Hematopoietic multipotent progenitor cell treated with erythropoietin and hydrocortisone succinate and interleukin-3 and kit ligand, for 8 days (in vitro differentiated cells): ENCODE measurements around the gene CCDC74B.
"Not testable (repeated sequence)": the region's sequence is repeated elsewhere in the genome, so short reads cannot be mapped to it uniquely, and the experiment has no call there.

Source experiments
- DNase-seq: peaks from one replicate; pipeline ENCODE4 v3.0.0-alpha.2; 2015

Gene CCDC74B

DNA sequence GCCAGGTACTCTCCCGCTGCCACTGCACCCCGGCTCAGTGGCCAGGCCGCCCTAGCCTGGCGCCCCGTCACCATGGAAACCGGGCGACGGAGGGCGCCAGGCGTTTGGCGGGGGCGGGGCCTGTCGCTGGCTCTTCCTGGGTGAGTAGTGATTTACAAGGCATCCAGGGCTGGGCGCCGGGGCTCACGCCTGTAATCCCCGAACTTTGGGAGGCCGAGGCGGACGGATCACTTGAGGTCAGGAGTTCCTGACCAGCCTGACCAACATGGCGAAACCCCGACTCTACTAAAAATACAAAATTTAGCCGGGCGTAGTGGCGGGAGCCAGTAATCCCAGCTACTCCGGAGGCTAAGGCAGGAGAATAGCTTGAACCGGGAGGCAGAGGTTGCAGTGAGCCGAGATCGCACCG lies at the start of gene CCDC74B:
Gene CCDC74B, minus strand, starts transcription at position 107 of the 409 bp plus-strand sequence. CDS start 116 bp downstream, outside the sequence.
- peak; percentile 27 for DNase-seq

DNA sequence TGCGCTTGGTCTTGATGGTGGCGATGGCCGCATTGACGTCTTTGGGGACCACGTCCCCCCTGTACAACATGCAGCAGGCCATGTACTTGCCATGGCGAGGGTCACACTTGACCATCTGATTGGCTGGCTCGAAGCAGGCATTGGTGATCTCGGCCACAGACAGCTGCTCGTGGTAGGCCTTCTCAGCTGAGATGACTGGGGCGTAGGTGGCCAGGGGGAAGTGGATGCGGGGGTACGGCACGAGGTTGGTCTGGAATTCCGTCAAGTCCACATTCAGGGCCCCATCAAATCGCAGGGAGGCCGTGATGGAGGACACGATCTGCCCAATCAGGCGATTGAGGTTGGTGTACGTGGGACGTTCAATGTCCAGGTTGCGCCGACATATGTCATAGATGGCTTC lies 48.9 kb upstream of the CCDC74B start:
- not testable (repeated sequence) for DNase-seq

DNA sequence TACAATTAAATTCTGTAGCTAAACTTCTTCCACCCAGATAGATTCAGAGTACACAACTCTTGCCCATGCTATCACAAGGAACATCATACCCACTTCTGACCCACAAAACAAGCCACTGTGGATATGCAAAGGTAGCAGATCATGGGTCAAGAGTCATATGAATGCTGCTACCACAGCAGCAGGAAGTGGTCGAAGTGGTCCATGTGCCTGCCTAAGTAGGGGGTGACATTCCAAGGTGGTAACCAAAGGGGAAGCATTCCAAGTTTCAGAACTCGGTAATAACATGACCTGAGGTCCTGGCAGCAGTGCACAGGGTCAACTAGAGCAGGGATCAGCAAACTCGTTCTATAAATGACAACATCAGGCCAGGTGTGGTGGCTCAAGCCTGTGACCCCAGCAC lies 47.5 kb upstream of the CCDC74B start:
- not testable (repeated sequence) for DNase-seq

DNA sequence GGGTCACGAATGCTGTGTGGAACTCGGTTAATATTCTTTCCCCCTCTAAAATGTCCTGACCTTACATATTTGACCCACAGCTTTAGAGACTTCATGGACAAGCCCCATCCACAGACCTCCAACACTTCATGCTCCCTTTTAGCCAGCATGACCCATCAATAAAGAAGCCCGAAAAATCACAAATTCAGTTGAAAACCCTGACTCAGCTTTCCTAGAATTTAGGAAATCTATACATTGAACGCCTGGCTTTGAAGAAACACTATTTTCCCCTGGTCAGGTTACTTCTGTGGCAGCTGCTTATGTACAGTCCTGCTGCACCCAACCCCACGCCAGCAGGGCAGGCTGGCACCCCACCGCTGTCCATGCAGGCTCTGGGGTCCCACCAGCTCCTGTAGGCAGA lies 46.4 kb upstream of the CCDC74B start:
- not testable (repeated sequence) for DNase-seq

DNA sequence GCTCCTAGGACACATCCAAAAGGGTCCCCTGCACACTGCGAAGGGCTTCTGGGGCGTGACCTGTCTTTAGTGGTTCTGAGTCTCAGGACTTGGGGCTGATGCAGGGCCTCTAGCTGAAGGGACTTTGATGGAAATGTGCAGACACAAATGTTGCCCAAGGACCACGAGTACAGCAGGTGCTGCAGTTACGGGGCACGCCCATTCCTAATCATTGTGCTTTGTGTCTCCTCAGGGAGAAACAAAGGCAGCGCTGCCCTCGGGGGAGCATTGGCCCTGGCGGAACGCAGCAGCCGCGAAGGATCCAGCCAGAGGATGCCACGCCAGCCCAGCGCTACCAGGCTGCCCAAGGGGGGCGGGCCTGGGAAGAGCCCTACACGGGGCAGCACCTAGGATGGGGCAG lies 45.3 kb upstream of the CCDC74B start:
- DNase-seq, result no peak

DNA sequence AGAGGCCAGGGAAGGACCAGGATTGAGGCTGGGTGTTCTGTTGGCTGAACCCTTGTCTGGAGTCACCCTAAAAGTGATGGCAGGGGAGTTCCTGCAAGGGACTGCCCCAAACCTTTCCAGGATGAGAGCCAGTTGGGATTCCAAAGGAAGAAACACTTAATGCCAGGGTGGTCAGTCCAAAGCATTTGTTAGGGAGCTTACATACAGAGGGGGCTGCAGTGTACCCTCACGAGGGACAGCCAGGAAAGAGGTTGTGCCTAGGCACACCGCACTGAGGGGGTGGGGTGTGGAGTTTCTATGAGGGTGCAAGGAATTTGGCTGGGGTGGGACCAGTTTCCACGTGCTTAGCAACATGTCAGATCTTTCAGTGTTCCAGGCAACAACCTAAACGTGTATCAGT lies 44.0 kb upstream of the CCDC74B start:
- DNase-seq, result not testable (repeated sequence)

DNA sequence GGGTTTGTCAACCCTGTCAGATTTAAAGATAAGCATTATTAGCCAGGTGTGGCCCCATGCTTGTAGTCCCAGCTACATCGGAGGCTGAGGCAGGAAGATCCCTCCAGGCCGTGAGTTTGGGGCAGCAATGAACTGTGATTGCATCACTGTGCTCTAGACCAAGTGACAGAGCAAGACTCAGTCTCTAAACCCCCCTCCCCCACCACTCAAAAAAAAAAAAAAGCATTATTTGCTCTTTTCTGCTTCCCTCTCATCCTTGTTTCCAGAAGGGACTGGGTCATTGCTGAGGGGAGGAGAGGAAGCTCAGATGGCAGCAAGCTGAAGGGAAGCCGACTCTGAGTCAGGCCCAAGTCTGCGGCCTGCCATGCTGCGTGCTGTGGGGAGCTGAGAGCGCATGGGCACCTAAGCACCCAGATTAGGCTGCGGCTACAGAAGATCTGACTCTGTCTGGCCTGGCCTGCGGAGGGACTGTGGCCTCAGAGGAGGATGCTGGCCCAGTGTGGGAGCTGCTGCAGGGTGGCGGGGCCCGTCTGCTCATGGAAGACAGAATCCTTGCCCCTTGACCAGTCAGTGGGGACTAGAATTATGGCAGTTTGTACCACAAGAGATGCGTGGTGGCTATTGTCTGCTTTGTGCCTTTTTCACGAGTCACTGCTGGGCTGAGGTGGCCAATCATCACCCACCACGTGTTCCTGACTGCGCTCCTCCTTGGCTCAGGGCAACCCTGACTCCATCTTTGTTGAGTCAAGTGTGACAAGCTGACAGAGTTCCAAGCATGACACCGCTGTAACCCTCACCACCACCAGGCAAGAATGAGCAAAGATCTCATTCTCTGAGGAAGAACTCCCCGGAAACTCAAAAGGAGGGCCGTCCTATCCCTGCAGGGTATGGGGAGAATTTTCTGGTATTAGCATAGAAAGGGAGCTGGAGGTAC lies 43.2 kb upstream of the CCDC74B start:
- not testable (repeated sequence) for DNase-seq

DNA sequence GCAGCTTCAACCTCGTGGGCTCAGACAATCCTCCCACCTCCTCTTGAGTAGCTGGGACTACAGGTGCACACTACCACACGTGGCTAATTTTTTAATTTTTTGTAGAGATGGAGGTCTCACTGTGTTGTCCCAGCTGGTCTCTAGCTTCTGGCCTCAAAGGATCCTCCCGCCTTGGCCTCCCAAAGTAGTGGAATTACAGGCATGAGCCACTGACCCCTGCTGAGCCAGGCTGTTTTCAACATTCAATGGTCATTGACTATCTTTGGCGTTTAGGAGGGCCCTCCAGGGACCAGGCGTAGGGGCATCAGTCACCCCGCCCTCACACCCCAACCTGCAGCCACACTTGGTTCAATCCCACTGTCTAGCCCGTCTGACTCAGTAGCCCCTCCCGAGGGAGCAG lies 42.4 kb upstream of the CCDC74B start:
- no peak for DNase-seq

DNA sequence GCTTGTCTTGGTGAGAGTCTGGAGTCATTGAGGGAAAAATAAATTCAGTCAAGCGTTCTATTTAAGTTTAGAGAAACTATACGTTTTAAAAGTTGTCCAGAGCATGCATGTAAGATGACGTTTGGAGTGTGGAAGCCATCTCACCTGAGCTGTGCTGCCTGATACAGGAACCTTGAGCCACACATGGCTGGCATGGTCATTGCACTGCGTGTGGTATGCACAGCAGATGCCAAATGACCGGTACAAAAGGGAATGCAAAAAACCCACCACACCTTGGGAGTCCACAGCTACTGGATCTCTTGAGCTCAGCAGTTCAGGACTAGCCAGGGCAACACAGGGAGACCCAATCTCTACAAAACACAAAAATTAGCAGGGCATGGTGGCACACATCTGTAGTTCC lies 41.5 kb upstream of the CCDC74B start:
- no peak for DNase-seq

DNA sequence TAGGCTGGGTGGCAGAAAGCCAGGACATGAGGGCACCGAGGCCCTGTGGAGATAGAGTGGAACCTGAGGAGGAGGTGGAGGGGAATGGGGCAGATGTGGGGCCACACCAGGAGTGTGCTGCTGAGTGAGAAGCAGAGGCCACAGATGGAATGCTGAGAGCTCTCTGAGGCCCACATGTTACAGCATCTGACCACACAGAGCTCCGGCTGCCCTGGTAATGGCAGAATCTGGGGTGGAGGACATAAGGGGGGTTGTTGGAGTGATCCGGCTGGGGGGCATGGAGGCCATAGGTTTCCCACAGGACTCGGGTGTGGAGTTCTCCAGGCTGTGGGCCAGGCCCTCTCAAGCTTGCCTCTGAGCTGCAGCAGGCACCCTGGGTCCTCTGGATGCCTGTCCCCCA lies 41.0 kb upstream of the CCDC74B start:
- no peak for DNase-seq

DNA sequence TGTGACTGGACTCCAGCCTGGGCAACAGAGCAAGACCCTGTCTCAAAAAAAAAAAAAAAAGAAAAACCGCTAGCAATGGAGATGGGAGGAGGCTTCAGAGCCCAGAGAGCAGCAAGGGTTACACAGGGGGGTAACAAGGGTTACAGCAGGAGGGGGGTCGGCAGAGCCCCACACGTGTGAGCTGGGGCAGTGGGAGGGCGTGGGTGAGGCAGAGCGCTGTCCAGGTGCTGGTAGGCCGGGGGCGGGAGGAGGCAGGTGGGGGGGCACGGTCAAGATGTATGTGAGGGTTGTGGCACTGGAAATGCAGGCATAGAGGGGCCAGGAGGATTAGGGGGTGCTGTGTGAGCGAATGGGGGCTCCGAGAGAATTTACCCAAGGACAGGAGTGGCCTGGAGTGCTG lies 40.5 kb upstream of the CCDC74B start:
- DNase-seq, result no peak

DNA sequence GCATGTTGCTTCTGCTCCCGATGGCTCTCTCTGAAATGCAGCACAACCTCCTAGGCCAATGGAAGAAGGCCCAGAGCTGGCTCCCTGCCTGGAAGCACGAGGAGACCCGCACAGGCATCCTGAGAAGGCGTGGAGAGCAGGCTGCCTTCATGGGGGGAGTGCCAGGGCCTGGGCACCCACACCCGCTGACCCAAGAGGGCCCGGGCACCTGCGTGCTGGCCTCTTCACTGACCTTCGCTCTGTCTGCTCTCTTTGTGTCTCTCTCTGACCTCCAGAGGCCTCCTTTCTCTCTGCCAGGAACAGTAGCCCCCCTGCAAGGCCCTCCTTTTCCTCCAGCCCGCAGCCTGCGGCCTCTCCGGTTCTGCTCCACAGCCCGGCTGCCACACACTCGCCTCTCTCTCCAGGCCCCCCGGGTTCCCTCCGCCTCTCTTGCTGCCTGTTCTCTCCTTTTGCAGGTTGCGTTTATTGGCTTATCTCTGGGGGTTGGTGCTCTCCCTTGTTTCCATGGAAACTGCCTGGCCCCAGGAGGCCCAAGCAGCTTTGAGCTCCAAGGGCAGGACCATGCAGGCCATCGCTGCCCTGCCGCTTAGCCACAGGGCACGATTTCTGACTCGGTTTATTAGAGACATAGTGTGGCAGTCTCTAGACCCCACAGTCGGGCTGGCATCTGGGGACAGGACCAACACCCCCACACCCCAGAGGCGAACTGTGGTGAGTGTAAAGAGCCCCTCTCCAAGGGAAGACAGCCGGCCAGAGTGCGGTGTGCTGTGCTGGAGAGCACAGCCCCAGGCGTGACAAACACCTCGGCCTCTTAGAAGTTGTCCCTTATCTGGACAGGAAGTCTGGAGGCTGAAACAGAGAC lies 38.8 kb upstream of the CCDC74B start:
- peak; percentile 54 for DNase-seq

DNA sequence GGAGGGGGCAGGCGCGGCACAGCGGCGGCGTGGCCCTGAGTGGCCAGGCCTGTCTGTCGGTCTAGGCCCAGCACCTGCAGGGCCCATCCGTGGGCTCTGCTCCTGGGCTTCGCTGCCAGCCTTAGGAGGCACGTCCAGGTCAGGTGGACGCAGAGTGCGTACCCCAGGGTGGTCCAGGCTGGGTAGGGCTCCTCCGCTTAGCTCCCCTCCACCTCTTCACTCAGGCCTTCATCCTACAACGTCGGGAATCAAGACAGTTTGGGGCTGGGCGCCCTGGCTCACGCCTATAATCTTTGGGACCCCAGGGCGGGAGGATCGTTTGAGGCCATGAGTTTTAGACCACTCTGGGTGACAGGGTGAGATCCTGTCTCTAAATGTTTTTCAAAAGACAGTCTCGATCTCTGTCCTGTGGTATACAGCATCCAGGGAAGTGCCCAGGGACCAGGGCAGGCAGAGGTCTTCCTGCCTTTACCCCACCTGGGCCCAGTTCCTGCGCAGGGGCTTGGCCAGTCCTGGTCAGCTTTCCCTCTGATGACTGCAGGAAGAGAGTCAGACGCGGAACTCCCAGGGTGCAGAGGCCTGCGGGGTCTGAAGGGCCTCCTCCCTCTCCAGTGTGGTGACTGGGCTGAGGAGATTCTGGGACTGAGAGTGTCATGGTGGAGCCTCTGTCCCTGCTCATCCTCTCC lies 38.1 kb upstream of the CCDC74B start:
- DNase-seq, result not testable (repeated sequence)

DNA sequence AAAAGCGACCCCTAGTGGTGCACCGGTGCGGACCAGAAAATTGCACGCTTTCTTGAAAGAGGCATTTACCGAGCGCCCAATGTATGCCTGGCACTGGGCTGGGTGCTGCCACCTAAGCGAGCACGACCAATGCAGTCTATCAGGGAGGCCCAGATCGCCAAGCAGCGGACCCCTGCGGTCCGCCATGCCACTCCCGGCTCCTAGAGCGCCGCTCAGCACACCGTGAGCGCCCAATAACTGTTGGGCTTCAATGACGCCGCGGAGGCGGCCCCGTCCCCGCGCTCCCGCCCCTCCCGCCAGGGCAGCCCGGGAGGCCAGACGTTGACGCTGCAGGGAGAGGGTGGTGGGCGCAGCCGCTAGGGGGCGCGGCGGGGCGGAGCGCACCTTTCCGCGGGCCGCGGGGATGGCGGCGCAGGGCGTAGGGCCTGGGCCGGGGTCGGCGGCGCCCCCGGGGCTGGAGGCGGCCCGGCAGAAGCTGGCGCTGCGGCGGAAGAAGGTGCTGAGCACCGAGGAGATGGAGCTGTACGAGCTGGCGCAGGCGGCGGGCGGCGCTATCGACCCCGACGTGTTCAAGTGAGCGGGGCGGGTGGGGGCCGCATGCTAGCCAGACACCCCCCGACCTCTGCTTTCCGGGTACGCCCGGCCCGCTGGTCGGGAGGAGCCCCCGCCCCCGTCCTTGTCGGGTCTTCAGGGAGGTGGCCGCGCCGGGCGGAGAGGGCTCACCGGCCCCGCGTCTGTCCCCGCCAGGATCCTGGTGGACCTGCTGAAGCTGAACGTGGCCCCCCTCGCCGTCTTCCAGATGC lies 37.2 kb upstream of the CCDC74B start, which contains the start of gene MZT2B:
Gene MZT2B, plus strand, starts transcription at position 383 of the 803 bp plus-strand sequence. Its CDS starts 21 bp downstream, at position 404.
- DNase-seq, result peak; percentile 90

DNA sequence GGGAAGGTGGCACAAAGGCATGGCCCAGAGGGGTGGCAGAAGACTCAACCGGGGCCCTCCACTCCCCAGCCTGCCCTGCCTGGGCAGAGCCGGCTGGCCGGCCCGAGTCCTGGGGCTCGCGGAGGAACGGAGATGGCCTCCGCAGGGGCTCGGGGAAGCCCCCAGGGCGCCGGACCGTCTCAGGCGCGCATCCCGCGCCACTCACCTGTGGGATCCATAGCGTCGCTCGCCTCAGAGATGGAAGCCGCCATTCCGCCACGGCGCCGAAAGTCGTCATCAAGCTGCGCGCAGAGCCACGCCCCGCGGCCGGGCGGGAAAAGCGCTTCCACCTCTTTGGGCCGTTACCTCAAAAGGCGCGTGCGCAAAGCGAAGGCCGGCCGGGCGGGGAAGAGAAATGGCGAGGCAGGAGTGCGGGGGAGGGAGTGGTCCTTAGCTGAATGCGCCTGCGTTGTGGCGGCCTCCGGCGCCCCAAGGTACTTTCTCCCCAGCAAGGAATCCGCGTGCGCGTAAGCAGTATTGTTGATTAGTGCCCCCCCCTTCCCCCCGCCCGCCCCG lies 36.5 kb upstream of the CCDC74B start, which contains the start of gene SMPD4:
Gene SMPD4, minus strand, starts transcription at position 278 of the 555 bp plus-strand sequence. CDS start 5,010 bp downstream, outside the sequence.
- DNase-seq, result peak; percentile 96

DNA sequence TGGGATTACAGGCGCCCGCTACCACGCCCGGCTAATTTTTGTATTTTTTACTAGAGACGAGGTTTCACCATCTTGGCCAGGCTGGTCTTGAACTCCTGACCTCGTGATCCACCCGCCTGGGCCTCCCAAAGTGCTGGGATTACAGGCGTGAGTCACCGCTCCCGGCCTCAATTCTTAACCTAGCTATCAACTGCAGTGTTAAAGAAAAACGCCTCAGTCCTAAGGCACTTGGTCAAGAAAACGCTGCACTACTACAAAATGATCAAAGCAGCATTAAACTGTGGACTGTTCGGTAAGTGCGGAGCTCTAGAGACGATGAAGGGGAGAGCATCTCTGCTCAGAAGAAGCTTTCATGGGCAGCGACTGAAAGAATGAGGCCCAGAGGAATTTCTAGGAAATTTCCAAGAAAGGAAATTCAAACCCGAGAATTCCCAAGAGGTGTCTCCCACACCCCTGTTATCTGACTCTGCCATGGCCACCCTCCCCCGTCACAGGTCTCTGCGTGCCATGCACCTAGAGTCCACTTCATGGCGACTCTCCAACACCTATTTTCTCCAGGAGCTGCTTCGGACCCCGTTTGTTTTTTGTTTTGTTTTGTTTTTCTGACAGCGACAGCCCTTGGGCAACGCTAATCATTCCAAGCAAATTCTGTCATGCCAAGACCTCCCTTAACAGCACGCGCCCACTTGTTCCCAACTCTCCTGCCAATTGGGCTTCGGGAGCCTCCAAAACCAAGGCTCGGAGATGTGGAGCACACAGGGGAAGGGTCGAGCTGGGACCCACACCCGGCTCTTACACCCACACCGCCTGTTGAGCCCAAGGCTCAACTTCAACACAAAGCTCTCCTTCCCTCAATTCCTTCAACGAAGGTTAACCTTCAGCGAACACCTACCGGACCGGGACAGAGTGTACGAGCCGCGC lies 35.8 kb upstream of the CCDC74B start:
- DNase-seq, result peak; percentile 27

DNA sequence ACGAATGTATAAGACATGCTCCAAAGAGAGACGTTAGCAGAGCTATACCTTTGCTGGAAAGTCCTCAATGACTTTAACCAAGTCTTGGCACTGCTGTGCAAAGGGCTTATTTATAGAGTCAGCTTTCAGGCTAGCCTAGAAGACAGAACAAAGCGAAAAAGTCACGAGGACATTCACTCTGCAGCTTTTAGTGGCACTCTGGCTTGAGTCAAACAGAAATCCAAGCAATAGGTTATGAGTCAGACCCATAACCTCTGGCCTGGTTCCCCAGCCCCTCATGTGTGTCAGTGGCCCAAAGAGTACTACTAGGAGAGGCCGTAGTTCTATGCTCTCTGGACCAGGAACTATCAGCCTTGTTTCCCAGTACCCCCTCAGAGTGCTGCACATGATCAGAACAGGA lies 30.0 kb upstream of the CCDC74B start:
- not testable (repeated sequence) for DNase-seq

DNA sequence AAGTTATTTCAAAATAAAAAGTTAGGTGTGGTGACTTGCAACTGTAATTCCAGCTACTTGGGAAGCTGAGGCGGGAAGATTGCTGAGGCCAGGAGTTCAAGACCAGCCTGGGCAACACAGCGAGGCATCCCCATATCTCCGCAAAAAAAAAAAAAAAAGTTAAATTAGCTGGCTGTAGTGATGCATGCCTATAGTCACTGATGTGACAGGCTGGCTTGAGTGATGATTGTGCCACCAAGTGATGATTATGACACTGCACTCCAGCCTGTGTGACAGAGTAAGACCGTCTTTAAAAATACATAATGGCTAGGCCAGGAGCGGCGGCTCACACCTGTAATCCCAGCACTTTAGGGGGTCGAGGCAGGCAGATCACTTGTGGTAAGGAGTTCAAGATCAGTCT lies 25.0 kb upstream of the CCDC74B start:
- DNase-seq, result no peak

DNA sequence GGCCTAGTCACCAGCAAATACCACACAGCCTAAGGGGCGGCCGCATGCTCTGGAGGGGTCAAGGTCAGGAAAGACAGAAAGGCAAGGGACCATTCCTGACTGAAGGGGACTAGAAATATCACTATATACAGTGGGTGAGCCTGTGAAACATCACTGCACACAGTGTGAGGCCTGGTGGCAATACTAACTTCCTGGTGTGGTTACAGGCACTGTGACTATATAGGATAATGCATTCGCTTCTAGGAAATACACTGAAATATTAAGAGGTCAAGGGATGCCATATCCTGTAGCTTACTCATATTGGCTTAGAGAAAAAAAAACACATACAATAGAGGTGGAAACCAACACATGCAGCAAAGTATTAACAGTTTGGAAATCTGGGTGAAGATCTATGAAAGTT lies 24.3 kb upstream of the CCDC74B start:
- not testable (repeated sequence) for DNase-seq

DNA sequence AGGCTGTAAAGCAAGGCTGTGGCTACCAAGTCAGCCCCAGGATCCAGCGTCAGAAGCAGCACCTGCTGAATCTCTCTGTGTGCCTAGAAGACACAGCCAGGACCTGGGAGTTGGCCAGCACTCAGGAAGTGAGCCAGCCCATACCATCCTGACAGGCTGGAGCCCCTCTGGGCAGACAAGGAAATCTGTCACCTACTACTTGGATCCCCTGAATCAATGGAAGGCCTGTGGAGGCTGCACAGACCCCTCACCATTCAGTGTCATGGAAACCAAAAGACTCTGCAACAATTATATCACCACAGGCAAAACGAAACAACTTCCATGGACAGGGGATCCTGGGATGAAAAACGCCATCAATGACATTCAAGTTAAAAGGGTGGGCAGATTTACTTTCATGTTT lies 21.7 kb upstream of the CCDC74B start:
- not testable (repeated sequence) for DNase-seq
